NCI-H226 (cell line): ENCODE measurements around the gene CYP21A2.
"Not testable (repeated sequence)": the region's sequence is repeated elsewhere in the genome, so short reads cannot be mapped to it uniquely, and the experiment has no call there.

Source experiments
- DNase-seq: peaks from one replicate; pipeline ENCODE4 v3.0.0-alpha.2; 2015

Gene CYP21A2

DNA sequence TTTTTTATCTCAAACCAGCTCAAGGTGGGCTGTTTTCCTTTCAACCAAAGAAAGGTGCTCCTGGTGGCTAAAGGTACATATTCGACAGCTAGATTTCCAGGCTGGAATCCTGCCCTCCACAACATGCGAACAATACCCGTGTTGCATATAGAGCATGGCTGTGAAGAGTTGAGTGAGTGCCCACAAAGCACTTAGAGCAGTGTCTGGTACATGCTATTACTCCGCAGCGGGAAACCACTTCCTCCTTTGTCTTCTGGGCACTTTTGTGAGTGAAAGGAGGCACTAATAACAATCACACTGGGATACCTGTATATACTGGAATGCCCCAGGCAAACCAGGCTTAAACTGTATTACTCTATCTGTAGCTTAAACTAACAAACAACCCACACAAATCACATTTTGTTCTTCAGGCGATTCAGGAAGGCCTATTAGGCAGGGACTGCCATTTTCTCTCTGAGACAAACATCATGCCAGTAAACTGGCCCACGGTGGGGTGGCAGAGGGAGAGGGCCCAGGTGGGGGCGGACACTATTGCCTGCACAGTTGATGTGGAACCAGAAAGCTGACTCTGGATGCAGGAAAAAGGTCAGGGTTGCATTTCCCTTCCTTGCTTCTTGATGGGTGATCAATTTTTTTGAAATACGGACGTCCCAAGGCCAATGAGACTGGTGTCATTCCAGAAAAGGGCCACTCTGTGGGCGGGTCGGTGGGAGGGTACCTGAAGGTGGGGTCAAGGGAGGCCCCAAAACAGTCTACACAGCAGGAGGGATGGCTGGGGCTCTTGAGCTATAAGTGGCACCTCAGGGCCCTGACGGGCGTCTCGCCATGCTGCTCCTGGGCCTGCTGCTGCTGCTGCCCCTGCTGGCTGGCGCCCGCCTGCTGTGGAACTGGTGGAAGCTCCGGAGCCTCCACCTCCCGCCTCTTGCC lies at the start of gene CYP21A2:
TSS of gene CYP21A2 (plus strand) at position 818 of the 927 bp plus-strand sequence. CDS start at position 826, 8 bp downstream.
- not testable (repeated sequence) for DNase-seq

DNA sequence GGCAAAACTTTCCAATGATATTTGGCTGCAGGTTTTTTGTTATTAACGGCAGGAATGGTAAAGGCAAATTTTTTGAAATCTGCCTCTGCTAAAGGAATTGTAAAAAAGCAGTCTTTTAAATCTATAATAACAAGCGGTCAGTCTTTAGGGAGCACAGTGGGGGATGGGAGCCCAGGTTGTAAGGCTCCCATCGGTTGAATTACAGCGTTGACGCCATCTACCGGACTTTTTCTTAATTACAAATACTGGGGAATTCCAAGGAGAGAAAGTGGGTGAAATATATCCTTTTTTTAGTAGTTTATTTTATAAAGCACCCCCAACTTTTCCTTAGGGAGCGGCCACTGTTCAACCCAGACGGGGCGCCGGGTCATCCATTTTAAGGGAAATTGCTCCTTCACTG lies 48.9 kb upstream of the CYP21A2 start:
- DNase-seq: not testable (repeated sequence)

DNA sequence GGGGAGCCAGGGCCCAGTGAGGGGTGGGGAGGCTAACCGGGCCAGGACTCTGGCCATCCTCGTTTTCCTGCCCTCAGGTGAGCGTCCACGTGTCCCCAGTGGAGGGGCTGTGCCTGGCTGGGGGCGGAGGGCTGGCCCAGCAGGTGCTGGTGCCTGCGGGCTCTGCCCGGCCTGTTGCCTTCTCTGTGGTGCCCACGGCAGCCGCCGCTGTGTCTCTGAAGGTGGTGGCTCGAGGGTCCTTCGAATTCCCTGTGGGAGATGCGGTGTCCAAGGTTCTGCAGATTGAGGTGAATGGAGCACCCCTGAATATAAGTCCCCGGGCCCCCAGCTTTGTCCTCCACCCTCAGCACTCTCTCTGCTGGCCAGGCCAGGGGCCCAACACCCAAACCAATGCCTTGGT lies 43.8 kb upstream of the CYP21A2 start:
- not testable (repeated sequence) for DNase-seq

DNA sequence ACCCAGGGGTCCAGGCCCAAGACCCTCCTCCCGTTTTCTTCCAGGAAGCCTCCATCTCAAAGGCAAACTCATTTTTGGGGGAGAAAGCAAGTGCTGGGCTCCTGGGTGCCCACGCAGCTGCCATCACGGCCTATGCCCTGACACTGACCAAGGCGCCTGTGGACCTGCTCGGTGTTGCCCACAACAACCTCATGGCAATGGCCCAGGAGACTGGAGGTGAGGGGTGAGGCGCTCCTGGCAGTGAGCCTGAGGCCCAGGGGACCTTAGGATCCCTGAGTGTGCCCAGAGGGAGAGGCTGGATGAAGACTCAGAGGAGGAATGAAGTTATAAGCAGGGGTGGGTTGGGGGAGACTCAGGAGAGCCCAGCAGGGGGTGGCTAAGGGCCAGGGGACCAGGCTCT lies 41.8 kb upstream of the CYP21A2 start:
- not testable (repeated sequence) for DNase-seq

DNA sequence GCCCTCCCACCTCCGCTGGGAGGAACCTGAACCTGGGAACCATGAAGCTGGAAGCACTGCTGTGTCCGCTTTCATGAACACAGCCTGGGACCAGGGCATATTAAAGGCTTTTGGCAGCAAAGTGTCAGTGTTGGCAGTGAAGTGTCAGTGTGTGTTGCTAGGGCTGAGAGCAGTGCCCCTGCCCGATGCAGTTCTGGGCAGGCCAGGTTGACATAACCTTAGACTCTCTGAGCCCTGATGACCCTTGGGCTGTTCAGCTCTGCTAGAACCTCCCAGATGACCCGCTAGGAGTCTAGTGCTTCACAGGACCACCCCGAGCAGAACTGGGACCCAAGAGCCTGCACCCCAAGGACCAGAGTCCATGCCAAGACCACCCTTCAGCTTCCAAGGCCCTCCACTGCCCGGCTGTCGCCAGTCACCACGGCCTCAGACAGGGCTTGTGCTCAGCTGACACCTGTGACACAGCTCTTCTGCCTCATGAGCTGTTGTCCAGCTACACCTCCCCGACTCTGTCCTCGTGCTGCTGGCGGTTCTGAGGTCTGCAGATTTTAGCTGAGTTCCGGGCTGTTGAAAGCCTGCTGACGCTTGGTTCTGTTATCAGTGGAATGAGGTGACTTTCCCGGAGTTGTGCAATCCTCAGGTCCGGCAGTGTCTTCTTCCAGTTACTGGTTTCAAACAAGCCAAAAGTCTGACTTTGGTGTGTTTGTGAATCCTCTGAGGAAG lies 35.5 kb upstream of the CYP21A2 start:
- not testable (repeated sequence) for DNase-seq

DNA sequence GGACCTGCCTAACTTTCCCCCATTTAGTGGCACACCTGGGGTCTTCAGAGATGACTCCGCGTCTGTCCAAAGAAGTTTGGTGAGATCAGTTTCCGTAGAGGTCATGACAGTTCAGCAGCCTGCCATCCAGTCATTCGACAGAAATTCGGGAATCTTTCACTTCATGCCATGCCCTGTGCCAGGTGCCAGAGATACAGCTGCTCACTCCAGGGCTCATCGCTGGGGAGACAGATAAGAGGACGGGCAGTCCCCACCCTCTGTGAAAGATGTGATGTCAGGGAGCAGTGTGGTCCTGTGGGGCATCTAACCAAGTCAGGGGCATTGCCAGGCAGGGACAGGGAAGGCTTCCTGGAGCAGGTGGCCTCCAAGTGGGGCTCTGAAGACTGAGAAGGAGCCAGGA lies 34.9 kb upstream of the CYP21A2 start:
- DNase-seq: not testable (repeated sequence)

DNA sequence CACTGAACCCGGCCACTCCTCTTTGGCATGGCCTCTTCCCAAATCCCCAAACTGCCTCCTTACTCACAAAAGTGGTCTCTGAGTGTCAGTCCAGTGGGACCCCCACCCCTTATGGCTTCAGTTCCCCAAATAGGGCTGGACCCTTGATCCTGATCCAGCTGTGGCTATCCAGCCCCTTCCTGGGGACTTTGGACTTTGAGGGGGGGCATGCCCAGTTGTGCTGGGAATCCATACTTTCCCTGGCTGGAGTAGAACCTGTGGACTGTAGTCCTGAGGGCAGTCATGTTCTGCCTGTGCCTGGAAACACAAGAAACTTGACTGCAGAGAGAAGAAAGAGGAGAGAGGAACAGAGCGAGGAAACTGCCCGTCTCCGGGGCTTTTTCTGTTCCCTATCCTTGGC lies 33.8 kb upstream of the CYP21A2 start:
- not testable (repeated sequence) for DNase-seq

DNA sequence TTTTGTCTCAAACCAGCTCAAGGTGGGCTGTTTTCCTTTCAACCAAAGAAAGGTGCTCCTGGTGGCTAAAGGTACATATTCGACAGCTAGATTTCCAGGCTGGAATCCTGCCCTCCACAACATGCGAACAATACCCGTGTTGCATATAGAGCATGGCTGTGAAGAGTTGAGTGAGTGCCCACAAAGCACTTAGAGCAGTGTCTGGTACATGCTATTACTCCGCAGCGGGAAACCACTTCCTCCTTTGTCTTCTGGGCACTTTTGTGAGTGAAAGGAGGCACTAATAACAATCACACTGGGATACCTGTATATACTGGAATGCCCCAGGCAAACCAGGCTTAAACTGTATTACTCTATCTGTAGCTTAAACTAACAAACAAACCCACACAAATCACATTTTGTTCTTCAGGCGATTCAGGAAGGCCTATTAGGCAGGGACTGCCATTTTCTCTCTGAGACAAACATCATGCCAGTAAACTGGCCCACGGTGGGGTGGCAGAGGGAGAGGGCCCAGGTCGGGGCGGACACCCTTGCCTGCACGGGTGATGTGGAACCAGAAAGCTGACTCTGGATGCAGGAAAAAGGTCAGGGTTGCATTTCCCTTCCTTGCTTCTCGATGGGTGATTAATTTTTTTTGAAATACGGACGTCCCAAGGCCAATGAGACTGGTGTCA lies 33.2 kb upstream of the CYP21A2 start:
- DNase-seq: not testable (repeated sequence)

DNA sequence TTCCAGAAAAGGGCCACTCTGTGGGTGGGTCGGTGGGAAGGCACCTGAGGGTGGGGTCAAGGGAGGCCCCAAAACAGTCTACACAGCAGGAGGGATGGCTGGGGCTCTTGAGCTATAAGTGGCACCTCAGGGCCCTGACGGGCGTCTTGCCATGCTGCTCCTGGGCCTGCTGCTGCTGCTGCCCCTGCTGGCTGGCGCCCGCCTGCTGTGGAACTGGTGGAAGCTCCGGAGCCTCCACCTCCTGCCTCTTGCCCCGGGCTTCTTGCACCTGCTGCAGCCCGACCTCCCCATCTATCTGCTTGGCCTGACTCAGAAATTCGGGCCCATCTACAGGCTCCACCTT lies 32.7 kb upstream of the CYP21A2 start:
- not testable (repeated sequence) for DNase-seq

DNA sequence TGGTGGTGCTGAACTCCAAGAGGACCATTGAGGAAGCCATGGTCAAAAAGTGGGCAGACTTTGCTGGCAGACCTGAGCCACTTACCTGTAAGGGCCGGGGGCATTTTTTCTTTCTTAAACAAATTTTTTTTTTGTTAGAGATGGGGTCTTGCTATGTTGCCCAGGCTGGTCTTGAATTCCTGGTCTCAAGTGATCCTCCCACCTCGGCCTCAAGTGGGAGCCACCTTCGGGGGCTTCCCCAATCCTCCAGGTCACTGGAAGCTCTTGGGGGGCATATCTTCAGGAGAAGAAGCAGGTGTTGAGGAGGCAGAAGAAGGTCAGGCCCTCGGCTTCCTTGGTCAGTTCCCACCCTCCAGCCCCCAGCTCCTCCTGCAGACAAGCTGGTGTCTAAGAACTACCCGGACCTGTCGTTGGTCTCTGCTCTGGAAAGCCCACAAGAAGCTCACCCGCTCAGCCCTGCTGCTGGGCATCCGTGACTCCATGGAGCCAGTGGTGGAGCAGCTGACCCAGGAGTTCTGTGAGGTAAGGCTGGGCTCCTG lies 32.2 kb upstream of the CYP21A2 start:
- not testable (repeated sequence) for DNase-seq

DNA sequence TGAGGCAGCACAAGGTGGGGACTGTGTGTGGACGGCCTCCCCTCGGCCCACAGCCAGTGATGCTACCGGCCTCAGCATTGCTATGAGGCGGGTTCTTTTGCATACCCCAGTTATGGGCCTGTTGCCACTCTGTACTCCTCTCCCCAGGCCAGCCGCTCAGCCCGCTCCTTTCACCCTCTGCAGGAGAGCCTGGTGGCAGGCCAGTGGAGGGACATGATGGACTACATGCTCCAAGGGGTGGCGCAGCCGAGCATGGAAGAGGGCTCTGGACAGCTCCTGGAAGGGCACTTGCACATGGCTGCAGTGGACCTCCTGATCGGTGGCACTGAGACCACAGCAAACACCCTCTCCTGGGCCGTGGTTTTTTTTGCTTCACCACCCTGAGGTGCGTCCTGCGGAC lies 31.1 kb upstream of the CYP21A2 start:
- peak; percentile 0 for DNase-seq

DNA sequence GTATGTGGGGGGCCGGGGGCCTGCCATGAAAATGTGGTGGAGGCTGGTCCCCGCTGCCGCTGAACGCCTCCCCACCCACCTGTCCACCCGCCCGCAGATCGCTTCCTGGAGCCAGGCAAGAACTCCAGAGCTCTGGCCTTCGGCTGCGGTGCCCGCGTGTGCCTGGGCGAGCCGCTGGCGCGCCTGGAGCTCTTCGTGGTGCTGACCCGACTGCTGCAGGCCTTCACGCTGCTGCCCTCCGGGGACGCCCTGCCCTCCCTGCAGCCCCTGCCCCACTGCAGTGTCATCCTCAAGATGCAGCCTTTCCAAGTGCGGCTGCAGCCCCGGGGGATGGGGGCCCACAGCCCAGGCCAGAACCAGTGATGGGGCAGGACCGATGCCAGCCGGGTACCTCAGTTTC lies 30.2 kb upstream of the CYP21A2 start:
- not testable (repeated sequence) for DNase-seq

DNA sequence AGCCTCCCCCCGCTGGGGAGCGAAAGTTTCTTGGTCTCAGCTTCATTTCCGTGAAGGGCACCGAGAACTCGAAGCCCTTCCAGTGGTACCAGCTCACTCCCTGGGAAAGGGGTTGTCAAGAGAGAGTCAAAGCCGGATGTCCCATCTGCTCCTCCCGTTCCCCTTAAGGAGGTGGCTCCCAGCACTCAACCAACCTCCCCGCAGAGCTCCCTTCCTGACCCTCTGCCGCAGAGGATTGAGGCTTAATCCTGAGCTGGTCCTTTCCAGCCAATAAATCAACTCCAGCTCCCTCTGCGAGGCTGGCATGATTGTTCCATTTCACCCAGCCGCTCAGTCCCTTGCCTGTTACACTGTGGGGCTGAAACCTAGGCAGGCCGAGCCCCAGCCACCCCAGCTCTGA lies 29.6 kb upstream of the CYP21A2 start:
- DNase-seq: not testable (repeated sequence)

DNA sequence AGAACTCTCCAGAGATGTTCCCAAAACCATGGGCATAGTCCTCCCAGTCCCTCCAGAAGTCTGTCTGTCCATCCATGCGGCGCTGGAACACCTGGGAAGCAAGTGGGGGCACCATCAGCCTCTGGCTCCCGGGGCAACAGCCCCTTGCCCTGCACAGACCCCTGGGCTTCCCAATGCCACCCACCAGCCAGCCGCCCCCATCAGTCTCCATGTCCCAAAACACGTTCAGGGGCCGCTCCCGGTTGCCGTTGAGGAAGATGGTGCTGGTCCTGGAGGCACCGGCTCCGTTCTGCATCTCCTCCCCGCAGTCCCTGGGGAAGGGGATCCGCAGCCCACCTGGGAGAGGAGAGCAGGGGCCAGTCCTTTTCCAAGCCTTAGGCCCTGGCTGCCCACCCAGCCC lies 28.7 kb upstream of the CYP21A2 start:
- not testable (repeated sequence) for DNase-seq

DNA sequence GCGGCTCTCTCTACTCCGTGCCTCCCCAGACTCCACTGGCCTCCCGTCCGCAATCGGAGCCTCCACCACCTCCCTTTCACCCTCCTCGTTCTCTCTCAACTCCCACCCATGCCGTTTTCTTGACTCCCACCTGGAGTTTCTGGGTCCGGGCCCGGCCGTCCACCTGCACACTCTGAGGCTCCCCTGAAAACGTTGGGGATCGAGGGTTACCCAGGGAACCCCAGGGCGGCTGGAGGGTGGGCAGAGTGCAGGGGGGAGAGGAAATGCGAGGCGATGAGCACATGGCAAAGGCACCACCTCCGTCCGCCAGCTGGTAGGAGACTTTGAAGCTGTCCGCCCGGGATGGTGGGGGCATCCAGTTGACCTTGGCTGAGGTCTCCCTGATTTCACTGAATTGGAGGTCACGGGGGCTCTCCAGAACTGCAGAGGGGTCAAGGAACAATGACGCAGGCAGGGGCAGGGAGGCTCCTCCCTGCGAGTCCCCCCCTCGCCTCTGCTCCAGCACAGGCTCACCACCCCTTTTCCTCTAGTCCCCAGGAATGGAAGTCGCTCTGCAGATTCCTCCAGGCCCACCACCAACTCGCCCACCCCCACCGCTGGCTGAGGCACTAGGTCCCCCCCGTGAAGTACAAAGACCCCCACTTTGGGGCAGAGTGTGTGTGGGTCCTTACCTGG lies 27.2 kb upstream of the CYP21A2 start:
- not testable (repeated sequence) for DNase-seq

DNA sequence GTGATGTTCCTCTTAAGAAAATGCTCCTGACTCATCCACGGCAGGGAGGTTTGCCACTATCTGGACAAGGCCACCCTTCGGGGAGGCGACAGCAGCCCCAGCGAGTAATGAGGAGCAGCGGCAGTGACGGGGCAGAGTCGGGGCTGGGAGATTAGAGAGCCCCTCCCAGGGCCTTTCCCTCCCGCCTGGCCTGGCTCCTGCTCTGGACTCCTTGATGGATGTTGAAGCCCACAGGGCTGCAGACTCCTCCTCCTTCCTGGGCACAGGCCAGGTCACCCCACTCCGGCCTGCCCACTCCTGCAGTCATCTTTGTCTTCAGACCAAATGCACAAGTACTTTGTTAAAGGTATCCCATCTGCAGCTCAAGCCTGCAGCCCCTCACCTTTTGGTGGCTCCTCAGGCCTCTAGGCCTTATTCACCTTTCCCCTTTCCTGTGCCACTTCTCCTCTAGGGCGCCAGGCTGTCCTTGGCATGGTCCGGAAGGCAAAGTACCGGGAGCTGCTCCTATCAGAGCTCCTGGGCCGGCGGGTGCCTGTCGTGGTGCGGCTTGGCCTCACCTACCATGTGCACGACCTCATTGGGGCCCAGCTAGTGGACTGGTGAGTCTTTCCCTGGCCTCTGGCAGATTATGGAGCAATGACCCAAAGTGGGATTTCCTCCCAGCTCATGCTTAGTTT lies 25.1 kb upstream of the CYP21A2 start:
- DNase-seq: peak; percentile 1

DNA sequence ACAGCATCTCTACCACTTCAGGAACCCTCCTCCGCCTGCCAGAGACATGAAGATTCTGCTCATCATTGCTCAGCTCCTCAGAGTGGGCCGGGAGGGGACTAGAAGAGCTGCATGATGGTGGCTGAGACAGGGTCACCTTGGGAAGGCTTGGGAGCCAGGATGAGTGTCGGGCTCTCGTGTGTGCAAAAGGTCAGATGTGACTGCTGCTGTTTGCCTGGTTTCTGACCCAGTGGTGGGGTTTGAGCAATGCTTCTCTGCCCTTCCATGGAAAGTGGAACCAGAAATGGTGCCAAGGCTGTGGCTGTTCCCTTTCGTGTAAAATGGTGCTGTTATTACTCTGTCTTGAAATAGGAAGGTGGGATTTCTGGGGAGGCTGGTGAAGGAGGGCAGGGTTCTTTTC lies 24.5 kb upstream of the CYP21A2 start:
- not testable (repeated sequence) for DNase-seq

DNA sequence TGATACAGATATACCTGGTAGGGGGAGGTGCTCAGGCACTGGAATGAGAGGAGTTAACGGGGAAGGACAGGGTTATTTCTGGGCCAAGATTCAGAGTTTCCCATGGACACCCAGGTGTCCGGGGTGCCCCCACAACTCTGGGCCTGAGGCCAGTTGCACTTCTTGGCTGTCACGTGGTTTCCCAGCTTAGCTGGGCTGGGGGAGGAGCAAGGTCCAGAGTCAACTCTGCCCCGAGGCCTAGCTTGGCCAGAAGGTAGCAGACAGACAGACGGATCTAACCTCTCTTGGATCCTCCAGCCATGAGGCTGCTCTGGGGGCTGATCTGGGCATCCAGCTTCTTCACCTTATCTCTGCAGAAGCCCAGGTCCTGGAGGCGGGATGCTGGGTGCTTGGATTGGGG lies 23.7 kb upstream of the CYP21A2 start, which contains the start of gene C4B:
TSS of gene C4B (plus strand) at position 249 of the 400 bp plus-strand sequence. CDS start at position 300, 51 bp downstream.
- not testable (repeated sequence) for DNase-seq

DNA sequence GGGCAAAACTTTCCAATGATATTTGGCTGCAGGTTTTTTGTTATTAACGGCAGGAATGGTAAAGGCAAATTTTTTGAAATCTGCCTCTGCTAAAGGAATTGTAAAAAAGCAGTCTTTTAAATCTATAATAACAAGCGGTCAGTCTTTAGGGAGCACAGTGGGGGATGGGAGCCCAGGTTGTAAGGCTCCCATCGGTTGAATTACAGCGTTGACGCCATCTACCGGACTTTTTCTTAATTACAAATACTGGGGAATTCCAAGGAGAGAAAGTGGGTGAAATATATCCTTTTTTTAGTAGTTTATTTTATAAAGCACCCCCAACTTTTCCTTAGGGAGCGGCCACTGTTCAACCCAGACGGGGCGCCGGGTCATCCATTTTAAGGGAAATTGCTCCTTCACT lies 16.1 kb upstream of the CYP21A2 start:
- not testable (repeated sequence) for DNase-seq

DNA sequence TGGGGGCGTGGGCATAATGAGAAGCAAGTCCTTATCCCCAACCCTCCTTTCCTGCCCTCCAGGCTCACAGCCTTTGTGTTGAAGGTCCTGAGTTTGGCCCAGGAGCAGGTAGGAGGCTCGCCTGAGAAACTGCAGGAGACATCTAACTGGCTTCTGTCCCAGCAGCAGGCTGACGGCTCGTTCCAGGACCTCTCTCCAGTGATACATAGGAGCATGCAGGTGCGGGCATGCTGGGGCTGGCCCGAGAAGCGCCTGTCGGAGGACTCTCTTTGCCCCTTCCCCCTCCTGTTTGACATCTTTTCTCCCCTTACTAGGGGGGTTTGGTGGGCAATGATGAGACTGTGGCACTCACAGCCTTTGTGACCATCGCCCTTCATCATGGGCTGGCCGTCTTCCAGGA lies 9.6 kb upstream of the CYP21A2 start:
- DNase-seq: not testable (repeated sequence)

DNA sequence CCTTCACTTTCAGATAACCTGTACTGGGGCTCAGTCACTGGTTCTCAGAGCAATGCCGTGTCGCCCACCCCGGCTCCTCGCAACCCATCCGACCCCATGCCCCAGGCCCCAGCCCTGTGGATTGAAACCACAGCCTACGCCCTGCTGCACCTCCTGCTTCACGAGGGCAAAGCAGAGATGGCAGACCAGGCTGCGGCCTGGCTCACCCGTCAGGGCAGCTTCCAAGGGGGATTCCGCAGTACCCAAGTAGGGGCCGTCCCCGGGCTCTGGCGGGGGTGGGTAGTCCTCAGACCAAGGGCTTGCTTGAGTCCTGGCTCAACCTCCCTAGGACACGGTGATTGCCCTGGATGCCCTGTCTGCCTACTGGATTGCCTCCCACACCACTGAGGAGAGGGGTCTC lies 8.7 kb upstream of the CYP21A2 start:
- not testable (repeated sequence) for DNase-seq
